Kidney (tissue), 14 donors: ENCODE results near the gene TMEM179. TPM values are rescaled to one million over a fixed set of nuclear protein-coding genes. Genes with fewer than 3 reads are reported as not detected.
A peak's percentile ranks its signal among the peaks of the same experiment; 100 is the strongest.

Experiments
- DNase-seq, 5 donors: peaks; one replicate each; pipeline ENCODE4 v3.0.0-alpha.2; 2013 to 2020
- FAIRE-seq: peaks from 2 replicates; lab custom pipeline; 2012; peaks lifted over from hg19 to GRCh38; lab: Jason Lieb, UNC
- H3K27ac ChIP-seq, 2 donors: one replicate each; pipeline ENCODE4 v1.7.0; 2013; ENCODE audit warnings: low read depth in 2 of 2, low read length in 2 of 2, inconsistent platforms in 1 of 2
- H3K27me3 ChIP-seq: one replicate; pipeline ENCODE4 v1.7.1; 2013; ENCODE audit warnings: low read length, inconsistent platforms; ENCODE audit not compliant: control insufficient read depth, insufficient read depth
- H3K36me3 ChIP-seq, 3 donors: one replicate each; pipeline versions ENCODE4 v1.7.0 to v1.7.1; 2013; ENCODE audit warnings: low read length in 3 of 3, control low read depth in 1 of 3, inconsistent platforms in 1 of 3; ENCODE audit not compliant: insufficient read depth in 3 of 3, control insufficient read depth in 2 of 3
- H3K4me1 ChIP-seq, 3 donors: one replicate each; pipeline versions ENCODE4 v1.7.0 to v1.7.1; 2013; ENCODE audit warnings: low read length in 3 of 3, inconsistent platforms in 1 of 3, low read depth in 1 of 3; ENCODE audit not compliant: control insufficient read depth in 2 of 3, insufficient read depth in 2 of 3
- H3K4me3 ChIP-seq, 3 donors: one replicate each; pipeline versions ENCODE4 v1.7.0 to v1.8.1; 2013; ENCODE audit warnings: low read length in 3 of 3, control low read depth in 1 of 3, inconsistent platforms in 1 of 3
- H3K9ac ChIP-seq, 3 donors: one replicate each; pipeline versions ENCODE4 v1.7.0 to v1.7.1; 2013; ENCODE audit warnings: low read length in 3 of 3, control low read depth in 1 of 3, inconsistent platforms in 1 of 3
- H3K9me3 ChIP-seq, 3 donors: one replicate each; pipeline versions ENCODE4 v1.7.0 to v1.7.1; 2013; ENCODE audit warnings: low read length in 3 of 3, control low read depth in 1 of 3, inconsistent platforms in 1 of 3; ENCODE audit not compliant: control insufficient read depth in 2 of 3, insufficient read depth in 1 of 3
- intact Hi-C: fragments of 100-400 bp; cut with DNase I; formaldehyde crosslinking; loops from one replicate; pipeline ENCODE4 v1.11.1; 2022
- polyA plus RNA-seq: library from polyadenylated mRNA; stranded (reverse); fragments of 350-450 nt; fragmentation: Illumina TruSeq; extraction: RNeasy Lipid Tissue Mini Kit (QIAGEN cat#74804); gene quantifications from one replicate; pipeline ENCODE4 v1.2.3, GENCODE V29; 2014; ENCODE audit warnings: low read depth, low replicate concordance; ENCODE audit not compliant: insufficient read depth
- total RNA-seq: library from RNA; stranded (reverse); fragmentation: NEBNext Ultra II Directional; extraction: Animal tissue kit (Norgen Biotek cat#: 25700); gene quantifications from one replicate; pipeline ENCODE4 v1.2.1, GENCODE V29; 2021
- TF ChIP-seq, protein P1 (sequence below): IDR thresholded peaks from 3 replicates; pipeline ENCODE4 v1.5.1; 2012; ENCODE audit warnings: mild to moderate bottlenecking, moderate library complexity, borderline replicate concordance; ENCODE audit not compliant: insufficient read depth; ENCODE audit errors: extremely low read depth
- donor health status: control.
- donor health status: control.
- donor health status: control.
- donor health status: control.
- donor health status: control.
- donor health status: DM: yes; HTN: yes; CAD: no.
- donor health status: Normal renal cell carcinoma (clear cell type).

TMEM179 gene
- total and polyA plus RNA-seq, 2 donors from 2014 or later = 0.50 to 0.67 TPM

DNA sequence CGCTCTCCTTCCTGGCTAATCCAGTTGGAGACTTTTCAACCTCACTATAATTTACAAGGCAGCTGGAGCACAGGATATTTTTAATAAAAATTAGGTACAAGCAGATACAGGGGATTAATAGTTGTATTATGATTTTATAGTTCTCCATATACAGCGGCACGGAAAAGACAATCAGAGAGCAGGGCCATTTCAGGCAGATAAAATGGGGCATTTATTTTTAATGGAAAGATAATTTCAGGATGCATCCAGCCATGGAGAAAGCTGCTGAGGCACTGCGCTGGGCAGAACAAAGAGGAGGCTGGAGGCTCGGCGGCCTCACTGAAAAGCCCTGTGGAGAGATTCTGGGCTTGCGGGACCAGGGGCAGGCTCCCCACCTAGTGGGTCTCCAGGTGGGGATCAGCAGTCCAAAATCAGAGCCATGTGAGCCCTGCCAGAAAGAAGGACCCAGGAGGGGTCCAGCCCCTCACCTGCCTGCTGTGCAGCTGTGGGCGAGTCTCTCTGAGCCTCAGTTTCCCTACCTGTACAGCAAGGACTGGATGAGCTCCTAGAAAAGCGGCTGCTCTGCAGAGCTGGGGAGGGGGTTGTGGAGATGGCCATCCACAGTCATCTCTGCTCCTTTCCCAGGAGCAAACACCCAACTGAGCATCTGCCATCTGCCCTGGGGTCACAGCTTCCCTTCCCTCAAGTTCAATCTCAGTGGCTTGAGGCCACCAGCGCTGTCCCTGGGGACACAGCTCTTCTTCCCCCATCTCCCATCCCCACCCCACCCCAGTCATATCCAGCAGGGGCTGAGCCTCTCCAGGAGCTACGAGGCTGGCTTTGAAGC lies 48.9 kb downstream of the TMEM179 start:
- peak in 2 of 5 donors; percentile 17 to 29 for DNase-seq
- no peak overlapping the region for H3K9ac ChIP-seq
- H3K27ac ChIP-seq = no peak overlapping the region
- intact Hi-C loops = no loop called here
- no peak for FAIRE-seq
- no peak overlapping the region for H3K4me3 ChIP-seq
- no peaks in the 10 kb centered on the region for H3K27me3 ChIP-seq
- no peaks in the 10 kb centered on the region for H3K36me3 ChIP-seq
- no peaks in the 10 kb centered on the region for H3K9me3 ChIP-seq
- TF ChIP-seq, protein P1, sequence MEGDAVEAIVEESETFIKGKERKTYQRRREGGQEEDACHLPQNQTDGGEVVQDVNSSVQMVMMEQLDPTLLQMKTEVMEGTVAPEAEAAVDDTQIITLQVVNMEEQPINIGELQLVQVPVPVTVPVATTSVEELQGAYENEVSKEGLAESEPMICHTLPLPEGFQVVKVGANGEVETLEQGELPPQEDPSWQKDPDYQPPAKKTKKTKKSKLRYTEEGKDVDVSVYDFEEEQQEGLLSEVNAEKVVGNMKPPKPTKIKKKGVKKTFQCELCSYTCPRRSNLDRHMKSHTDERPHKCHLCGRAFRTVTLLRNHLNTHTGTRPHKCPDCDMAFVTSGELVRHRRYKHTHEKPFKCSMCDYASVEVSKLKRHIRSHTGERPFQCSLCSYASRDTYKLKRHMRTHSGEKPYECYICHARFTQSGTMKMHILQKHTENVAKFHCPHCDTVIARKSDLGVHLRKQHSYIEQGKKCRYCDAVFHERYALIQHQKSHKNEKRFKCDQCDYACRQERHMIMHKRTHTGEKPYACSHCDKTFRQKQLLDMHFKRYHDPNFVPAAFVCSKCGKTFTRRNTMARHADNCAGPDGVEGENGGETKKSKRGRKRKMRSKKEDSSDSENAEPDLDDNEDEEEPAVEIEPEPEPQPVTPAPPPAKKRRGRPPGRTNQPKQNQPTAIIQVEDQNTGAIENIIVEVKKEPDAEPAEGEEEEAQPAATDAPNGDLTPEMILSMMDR = no peak
- H3K4me1 ChIP-seq = peaks cover 0 to 13% (median 0%) of the 10 kb centered on the region in 3 donors

DNA sequence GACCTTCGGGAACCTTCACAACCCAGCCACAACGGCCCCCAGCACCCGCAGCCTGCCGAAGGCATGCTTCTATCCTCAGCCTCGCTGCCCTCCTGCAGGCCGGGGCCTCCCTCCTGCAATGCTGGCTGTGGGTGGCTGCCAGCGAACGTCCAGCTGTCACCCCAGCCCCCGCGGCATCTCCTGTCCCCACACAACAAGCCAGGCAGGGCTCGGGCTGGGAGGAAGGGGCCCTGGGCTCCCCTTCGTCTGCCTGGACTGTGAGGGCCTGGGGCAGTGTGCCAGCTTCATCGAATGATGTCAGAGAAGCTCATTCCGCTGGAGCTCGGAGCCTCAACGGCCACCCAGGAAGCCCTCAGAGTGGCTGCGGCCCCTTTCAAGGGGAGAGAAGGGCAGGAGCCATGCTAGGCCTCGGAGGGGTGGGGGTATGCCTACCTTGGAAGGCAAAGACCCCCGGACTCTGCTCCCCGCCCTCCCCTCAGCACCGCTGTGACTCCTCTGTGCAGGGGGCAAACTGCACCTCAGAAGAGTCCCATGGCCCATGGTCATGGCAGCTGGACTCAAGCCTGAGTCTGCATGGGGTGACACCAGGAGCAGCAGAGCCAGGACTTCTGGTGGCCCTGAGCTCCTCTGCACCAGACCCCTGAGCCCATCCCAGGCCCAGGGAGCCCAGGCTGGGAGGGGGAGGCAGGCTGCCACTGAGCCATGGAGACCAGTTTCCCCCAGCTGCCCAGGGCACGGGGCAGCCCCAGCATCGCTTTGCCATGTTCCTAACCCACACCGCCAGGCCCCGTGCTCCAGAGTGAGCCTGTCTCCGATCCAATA lies 49.8 kb downstream of the TMEM179 start:
- Histone ChIP-seq H3K9ac (no peak overlapping the region), H3K36me3 (no peaks in the 10 kb centered on the region), H3K27me3 (no peaks in the 10 kb centered on the region), H3K4me3 (no peak overlapping the region), H3K4me1 (peaks cover 0 to 7% (median 0%) of the 10 kb centered on the region in 3 donors), H3K27ac (no peak overlapping the region), H3K9me3 (peaks cover 0 to 4% (median 0%) of the 10 kb centered on the region in 3 donors)
- TF ChIP-seq, protein P1 = no peak
- no peak for FAIRE-seq
- intact Hi-C loops = no loop called here
- peak in 2 of 5 donors; percentile 47 to 69 for DNase-seq

DNA sequence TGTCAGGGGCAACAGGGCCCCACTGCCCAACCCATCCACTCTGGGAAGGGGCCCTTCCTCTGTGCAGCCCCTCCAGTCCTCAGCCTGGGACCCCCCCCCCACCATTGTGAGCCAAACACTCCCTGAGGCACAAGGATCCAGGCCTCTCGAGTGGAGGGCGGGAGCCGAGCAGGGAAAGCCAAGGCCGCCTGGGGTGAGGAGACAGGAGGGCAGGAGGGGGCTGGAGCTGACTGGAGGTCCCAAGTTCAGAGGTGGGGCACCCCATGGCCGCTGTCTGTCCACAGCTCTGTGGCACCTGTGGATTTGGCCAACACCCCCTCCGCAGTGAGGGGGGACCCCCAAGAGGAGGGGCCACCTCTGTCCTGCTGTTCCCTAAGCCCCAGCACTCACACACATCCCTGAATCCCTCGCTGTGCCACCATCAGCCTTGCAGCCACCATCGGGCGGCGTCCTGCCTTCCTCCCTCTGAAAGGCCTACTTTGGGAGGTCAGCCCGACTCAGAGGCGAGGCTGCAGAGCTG lies 50.4 kb downstream of the TMEM179 start:
- no peaks in the 10 kb centered on the region for H3K27me3 ChIP-seq
- no peak overlapping the region for H3K27ac ChIP-seq
- TF ChIP-seq, protein P1 = no peak
- no peak overlapping the region for H3K4me3 ChIP-seq
- H3K36me3 ChIP-seq = no peaks in the 10 kb centered on the region
- H3K4me1 ChIP-seq = peaks cover 0 to under 1% (median 0%) of the 10 kb centered on the region in 3 donors
- intact Hi-C loops = no loop called here
- no peak overlapping the region for H3K9ac ChIP-seq
- H3K9me3 ChIP-seq = peaks cover 0 to 4% (median 0%) of the 10 kb centered on the region in 3 donors
- FAIRE-seq (no peak), DNase-seq (peak in 1 of 5 donors; percentile 68)
